Gastroesophageal sphincter (tissue), 4 donors: Measurements from ENCODE around the gene OGG1. TPM values are rescaled to one million over a fixed set of nuclear protein-coding genes. Genes with fewer than 3 reads are reported as not detected.

Experiments used
- ATAC-seq: fragments of 150-250 bp; one replicate; pipeline ENCODE4 v1.9.1; 2016; ENCODE audit warnings: mild to moderate bottlenecking, moderate library complexity
- H3K27ac ChIP-seq, 4 donors: fragments of 200-600 bp; sonication (generic) in 3 of 4; 1 replicate in 3 of 4; 2 replicates in 1 of 4; pipeline ENCODE4 v1.5.1; 2016 to 2019
- H3K27me3 ChIP-seq: fragments of 200-600 bp; sonication (generic); one replicate; pipeline ENCODE4 v1.5.1; 2019
- H3K36me3 ChIP-seq, 2 donors: fragments of 200-600 bp; sonication (generic); one replicate each; pipeline ENCODE4 v1.5.1; 2019; ENCODE audit warnings: control low read depth in 1 of 2
- H3K4me1 ChIP-seq, 3 donors: fragments of 200-600 bp; sonication (generic); 1 replicate in 2 of 3; 2 replicates in 1 of 3; pipeline ENCODE4 v1.5.1; 2016 to 2019; ENCODE audit warnings: control low read depth in 2 of 3
- H3K4me3 ChIP-seq, 2 donors: fragments of 200-600 bp; sonication (generic); one replicate each; pipeline ENCODE4 v1.5.1; 2019; ENCODE audit warnings: mild to moderate bottlenecking in 1 of 2, moderate library complexity in 1 of 2
- H3K9me3 ChIP-seq, 3 donors: fragments of 200-600 bp; sonication (generic); one replicate each; pipeline ENCODE4 v1.5.1; 2017 to 2019; ENCODE audit warnings: control low read depth in 2 of 3
- EP300 ChIP-seq: sonication (generic); formaldehyde crosslinking; IDR thresholded peaks from one replicate; pipeline ENCODE4 v1.6.1; 2017; ENCODE audit warnings: antibody characterized with exemption, mild to moderate bottlenecking
- POLR2A ChIP-seq, 2 donors: fragments of 450-650 bp; IDR thresholded peaks; one replicate each; pipeline ENCODE4 v1.6.1; 2017; ENCODE audit warnings: antibody characterized with exemption in 2 of 2, mild to moderate bottlenecking in 2 of 2, moderate library complexity in 1 of 2
- POLR2AphosphoS5 ChIP-seq: sonication (generic); formaldehyde crosslinking; IDR thresholded peaks from one replicate; pipeline ENCODE4 v1.6.1; 2017; ENCODE audit warnings: antibody characterized with exemption
- WGBS, 2 donors: methylation state at CpG; one replicate each; pipeline ENCODE4 v1.1.5; 2018; ENCODE audit warnings: low coverage in 1 of 2; 5-methylcytosine and 5-hydroxymethylcytosine counted together
- total RNA-seq, 4 donors: library from RNA; depleted of rRNA; stranded (reverse); fragments of >200 nt; gene quantifications; one replicate each; pipeline ENCODE4 v1.1.0, GENCODE V29; 2016
- TF ChIP-seq, protein P1 (sequence below), 4 experiments: fragments of 200-600 bp in 2 of 4; fragments of 450-650 bp in 2 of 4; sonication (generic) in 1 of 4; IDR thresholded peaks; one replicate each; pipeline ENCODE4 v1.5.1; 2017 to 2019; ENCODE audit warnings: antibody characterized with exemption in 4 of 4, mild to moderate bottlenecking in 2 of 4, moderate library complexity in 2 of 4

The OGG1 gene
- total RNA-seq, 4 donors from 2014 or later, result 22.1 to 33.8 (median 25.9) TPM

DNA sequence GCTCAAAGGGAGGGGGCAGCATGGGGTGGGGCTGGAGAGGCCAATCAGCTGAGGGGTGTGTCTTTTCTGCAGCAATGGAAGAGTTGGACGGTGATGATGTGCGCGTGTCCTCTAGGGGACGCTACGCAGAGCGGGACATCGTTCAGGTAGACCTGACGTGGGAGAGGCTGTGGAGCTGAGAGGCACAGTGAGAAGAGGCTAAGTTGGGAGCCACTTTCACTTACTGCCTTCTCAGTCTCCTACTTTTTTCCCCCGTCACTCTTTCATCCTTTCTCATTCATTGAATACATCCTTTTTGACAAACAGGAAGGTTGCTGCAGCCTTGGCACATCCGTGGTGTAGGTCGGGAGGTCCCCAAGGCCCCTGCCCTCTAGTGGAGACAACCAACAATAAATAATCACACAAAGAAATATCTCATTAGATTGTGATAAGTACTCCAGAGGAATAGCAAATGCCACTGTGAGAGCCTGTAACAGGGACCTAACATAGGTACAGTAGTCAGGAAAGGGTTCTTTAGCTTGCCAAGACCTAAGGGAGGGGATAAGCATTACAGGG lies 22.6 kb upstream of the OGG1 start:
- Histone ChIP-seq H3K4me3 (no peak overlapping the region), H3K36me3 (no peaks in the 10 kb centered on the region), H3K27me3 (no peaks in the 10 kb centered on the region), H3K4me1 (peaks cover 0 to 13% (median 0%) of the 10 kb centered on the region in 3 donors), H3K9me3 (no peaks in the 10 kb centered on the region), H3K27ac (no peak overlapping the region)
- 6 to 8% methylated on average over 6 to 9 of the region's 11 CpGs for WGBS, 2 donors
- ATAC-seq, result no peak
- TF ChIP-seq POLR2A (IDR thresholded peaks at IDR 0.05) (no peak), EP300 (no peak), POLR2AphosphoS5 (no peak)
- TF ChIP-seq, protein P1, sequence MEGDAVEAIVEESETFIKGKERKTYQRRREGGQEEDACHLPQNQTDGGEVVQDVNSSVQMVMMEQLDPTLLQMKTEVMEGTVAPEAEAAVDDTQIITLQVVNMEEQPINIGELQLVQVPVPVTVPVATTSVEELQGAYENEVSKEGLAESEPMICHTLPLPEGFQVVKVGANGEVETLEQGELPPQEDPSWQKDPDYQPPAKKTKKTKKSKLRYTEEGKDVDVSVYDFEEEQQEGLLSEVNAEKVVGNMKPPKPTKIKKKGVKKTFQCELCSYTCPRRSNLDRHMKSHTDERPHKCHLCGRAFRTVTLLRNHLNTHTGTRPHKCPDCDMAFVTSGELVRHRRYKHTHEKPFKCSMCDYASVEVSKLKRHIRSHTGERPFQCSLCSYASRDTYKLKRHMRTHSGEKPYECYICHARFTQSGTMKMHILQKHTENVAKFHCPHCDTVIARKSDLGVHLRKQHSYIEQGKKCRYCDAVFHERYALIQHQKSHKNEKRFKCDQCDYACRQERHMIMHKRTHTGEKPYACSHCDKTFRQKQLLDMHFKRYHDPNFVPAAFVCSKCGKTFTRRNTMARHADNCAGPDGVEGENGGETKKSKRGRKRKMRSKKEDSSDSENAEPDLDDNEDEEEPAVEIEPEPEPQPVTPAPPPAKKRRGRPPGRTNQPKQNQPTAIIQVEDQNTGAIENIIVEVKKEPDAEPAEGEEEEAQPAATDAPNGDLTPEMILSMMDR (IDR thresholded peaks at IDR 0.05), result no peak

DNA sequence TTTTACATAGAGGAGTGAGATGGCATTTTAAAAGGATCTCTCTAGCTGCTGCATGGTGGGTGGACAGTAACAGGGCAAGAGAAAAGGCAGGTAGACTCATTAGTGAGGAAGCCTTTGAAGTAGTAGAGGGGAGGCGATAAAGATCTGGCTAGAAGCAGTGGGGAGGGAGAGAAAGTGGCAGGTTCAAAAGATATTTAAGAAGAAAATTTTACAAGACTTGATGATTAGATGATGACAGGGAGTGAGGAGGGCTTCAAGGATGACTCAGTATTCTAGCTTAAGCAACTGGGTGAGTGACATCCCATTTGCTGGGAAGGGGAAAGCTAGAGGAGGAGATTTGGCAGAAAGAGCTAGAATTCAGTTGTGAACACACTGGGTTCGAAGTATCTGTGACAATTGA lies 22.0 kb upstream of the OGG1 start:
- Histone ChIP-seq H3K36me3 (no peaks in the 10 kb centered on the region), H3K9me3 (no peaks in the 10 kb centered on the region), H3K27me3 (no peaks in the 10 kb centered on the region), H3K4me1 (peaks cover 0 to 20% (median 5%) of the 10 kb centered on the region in 3 donors), H3K4me3 (no peak overlapping the region), H3K27ac (no peak overlapping the region)
- ATAC-seq, result no peak
- WGBS, 2 donors, result 87 to 100% methylated on average over 1 to 2 of the region's 2 CpGs
- TF ChIP-seq, protein P1 (IDR thresholded peaks at IDR 0.05), result no peak

DNA sequence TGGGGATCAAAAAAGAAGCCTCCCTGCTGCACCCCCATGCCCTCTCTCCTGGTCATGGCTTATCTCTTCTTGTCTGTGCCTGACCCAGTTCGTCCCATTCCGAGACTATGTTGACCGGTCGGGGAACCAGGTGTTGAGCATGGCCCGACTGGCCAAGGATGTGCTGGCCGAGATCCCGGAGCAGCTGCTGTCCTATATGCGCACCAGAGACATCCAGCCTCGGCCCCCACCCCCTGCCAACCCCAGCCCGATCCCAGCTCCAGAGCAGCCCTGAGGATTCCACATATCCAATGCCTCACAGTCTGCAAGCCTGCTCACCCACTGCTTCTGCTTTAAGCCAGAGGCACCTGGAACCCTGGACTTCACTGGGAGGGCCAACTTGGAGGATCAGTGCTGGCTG lies 20.3 kb upstream of the OGG1 start:
- no peak overlapping the region for H3K4me3 ChIP-seq
- no peaks in the 10 kb centered on the region for H3K9me3 ChIP-seq
- ATAC-seq, result no peak
- H3K36me3 ChIP-seq, result peaks cover 0 to 5% of the 10 kb centered on the region in 2 donors
- H3K27me3 ChIP-seq, result no peaks in the 10 kb centered on the region
- peaks cover 3 to 36% (median 14%) of the 10 kb centered on the region in 3 donors for H3K4me1 ChIP-seq
- WGBS, 2 donors, result 87% methylated on average over 4 of the region's 10 CpGs; no CpG with 5 or more reads in 1 of the 2 donors
- no peak overlapping the region for H3K27ac ChIP-seq
- TF ChIP-seq, protein P1 (IDR thresholded peaks at IDR 0.05), result no peak
- TF ChIP-seq POLR2AphosphoS5 (no peak), POLR2A (IDR thresholded peaks at IDR 0.05) (no peak), EP300 (no peak)

DNA sequence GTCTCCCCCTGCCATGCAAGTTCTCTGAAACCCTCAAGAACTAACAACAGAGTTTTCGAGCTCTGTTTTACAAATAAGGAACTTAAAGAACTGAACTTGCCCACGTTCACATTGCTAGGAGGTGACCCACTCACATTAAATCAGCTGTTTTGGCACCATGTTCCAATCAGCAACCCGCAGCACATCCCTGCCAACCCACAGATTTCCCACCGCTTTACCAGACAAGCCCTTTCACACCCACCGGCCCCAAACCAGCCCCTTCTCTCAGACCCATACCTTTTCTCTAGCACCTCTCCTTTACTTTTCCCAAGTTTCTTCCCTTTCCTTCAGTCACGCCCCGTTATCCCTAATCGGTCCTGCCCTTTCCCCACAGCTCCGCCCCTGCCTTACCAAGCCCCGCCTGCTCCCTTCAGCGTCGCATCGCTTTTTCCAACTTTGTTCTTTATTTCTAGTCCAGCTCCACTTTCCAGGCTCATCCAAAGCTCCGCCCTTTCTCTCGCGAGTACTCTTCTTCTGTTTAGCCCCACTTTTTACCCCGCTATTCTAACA lies 19.0 kb upstream of the OGG1 start:
- H3K36me3 ChIP-seq, result peaks cover 0 to 18% of the 10 kb centered on the region in 2 donors
- H3K4me3 ChIP-seq, result peak overlapping the region; percentile 29 to 87
- H3K9me3 ChIP-seq, result no peaks in the 10 kb centered on the region
- TF ChIP-seq, protein P1 (IDR thresholded peaks at IDR 0.05), result peak in 1 of 4 experiments; percentile 17
- TF ChIP-seq POLR2A (IDR thresholded peaks at IDR 0.05), result no peak
- peak overlapping the region; percentile 24 to 99 (median 97) for H3K27ac ChIP-seq
- 0% methylated on average over 11 to 16 of the region's 17 CpGs for WGBS, 2 donors
- no peaks in the 10 kb centered on the region for H3K27me3 ChIP-seq
- peak; percentile 86 for ATAC-seq
- H3K4me1 ChIP-seq, result peaks cover 3 to 49% (median 14%) of the 10 kb centered on the region in 3 donors
